ENCODE measurements around the gene TFB1M.
"Not testable (repeated sequence)": the region's sequence is repeated elsewhere in the genome, so short reads cannot be mapped to it uniquely, and the experiment has no call there.

DNA sequence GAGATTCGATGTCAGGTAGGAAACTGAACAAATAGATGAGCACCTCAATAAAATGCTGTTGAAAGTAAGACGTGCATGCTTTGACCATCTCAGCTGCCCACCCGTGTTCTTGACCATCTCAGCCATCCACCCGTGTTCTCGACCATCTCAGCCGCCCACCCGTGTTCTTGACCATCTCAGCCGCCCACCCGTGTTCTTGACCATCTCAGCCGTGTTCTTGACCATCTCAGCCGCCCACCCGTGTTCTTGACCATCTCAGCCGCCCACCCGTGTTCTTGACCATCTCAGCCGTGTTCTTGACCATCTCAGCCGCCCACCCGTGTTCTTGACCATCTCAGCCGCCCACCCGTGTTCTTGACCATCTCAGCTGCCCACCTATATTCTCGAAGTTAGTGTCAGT, 95.6 kb downstream of the TFB1M start:
- TF ChIP-seq, protein P1, sequence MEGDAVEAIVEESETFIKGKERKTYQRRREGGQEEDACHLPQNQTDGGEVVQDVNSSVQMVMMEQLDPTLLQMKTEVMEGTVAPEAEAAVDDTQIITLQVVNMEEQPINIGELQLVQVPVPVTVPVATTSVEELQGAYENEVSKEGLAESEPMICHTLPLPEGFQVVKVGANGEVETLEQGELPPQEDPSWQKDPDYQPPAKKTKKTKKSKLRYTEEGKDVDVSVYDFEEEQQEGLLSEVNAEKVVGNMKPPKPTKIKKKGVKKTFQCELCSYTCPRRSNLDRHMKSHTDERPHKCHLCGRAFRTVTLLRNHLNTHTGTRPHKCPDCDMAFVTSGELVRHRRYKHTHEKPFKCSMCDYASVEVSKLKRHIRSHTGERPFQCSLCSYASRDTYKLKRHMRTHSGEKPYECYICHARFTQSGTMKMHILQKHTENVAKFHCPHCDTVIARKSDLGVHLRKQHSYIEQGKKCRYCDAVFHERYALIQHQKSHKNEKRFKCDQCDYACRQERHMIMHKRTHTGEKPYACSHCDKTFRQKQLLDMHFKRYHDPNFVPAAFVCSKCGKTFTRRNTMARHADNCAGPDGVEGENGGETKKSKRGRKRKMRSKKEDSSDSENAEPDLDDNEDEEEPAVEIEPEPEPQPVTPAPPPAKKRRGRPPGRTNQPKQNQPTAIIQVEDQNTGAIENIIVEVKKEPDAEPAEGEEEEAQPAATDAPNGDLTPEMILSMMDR (IDR thresholded peaks at IDR 0.05; ENCODE audit: low read length), result not testable (repeated sequence)
- TF ChIP-seq EZH2 (IDR thresholded peaks at IDR 0.05; ENCODE audit: borderline replicate concordance, low read length), result not testable (repeated sequence)

All from OCI-LY1 (cell line).